AG10803 (cell line): ENCODE results near the gene DNAH11.

Experiments used
- DNase-seq: peaks from one replicate; pipeline ENCODE4 v3.0.0; 2010; ENCODE audit warnings: low read depth
- H3K4me3 ChIP-seq: 2 replicates; pipeline ENCODE4 v1.5.1; 2011; ENCODE audit warnings: mild to moderate bottlenecking, low read length, control low read depth
- TF ChIP-seq, protein P1 (sequence below): conservative IDR thresholded peaks from 2 replicates; pipeline ENCODE4 v1.5.1; 2011; ENCODE audit warnings: mild to moderate bottlenecking, low read length, control low read depth, inconsistent platforms

The DNAH11 gene

GRCh38 chr7:21707566-21707965 is 164.7 kb downstream of the DNAH11 start:
- TF ChIP-seq, protein P1, sequence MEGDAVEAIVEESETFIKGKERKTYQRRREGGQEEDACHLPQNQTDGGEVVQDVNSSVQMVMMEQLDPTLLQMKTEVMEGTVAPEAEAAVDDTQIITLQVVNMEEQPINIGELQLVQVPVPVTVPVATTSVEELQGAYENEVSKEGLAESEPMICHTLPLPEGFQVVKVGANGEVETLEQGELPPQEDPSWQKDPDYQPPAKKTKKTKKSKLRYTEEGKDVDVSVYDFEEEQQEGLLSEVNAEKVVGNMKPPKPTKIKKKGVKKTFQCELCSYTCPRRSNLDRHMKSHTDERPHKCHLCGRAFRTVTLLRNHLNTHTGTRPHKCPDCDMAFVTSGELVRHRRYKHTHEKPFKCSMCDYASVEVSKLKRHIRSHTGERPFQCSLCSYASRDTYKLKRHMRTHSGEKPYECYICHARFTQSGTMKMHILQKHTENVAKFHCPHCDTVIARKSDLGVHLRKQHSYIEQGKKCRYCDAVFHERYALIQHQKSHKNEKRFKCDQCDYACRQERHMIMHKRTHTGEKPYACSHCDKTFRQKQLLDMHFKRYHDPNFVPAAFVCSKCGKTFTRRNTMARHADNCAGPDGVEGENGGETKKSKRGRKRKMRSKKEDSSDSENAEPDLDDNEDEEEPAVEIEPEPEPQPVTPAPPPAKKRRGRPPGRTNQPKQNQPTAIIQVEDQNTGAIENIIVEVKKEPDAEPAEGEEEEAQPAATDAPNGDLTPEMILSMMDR: no peak
- no peak for DNase-seq
- no peak overlapping the region for H3K4me3 ChIP-seq

DNA sequence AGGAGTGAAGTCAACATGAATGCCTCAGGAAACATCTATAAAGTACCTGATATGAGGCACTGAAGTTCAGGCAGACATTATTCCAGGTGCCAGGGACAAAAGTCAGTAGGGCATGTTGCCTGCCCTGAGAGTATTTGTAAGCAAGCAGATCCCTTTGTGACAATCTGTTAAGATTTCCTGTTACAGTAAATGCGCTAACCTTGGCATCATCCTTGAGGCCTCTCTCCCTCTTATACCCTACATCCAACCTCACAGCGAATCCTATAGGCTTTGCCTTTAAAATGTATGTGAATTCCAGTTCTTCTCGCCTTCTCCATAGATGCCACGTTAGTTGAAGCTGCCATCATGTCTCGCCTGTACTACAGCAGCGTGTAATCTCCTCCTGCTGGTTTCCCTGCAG is 165.3 kb downstream of the DNAH11 start:
- DNase-seq: no peak
- TF ChIP-seq, protein P1: no peak
- H3K4me3 ChIP-seq: no peak overlapping the region

DNA sequence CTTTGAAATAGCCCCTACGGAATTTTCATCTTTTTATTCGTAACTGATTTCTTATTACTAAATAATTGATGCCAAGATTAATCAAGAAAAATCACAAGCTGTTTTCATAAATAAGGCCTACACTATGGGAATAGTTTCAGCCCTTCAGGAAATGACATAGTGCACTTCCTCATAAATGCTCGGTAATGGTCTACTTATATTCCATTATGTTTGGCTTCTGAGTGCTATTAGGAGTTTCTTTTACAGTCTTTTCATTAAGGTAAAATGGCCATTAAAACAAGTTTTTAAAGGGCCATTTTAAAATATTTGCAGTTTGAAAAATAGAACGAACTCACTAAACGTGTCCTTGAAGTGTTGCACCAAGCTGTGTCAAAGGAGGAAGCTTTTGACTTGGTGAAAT is 174.5 kb downstream of the DNAH11 start:
- TF ChIP-seq, protein P1: no peak
- H3K4me3 ChIP-seq: no peak overlapping the region
- DNase-seq: no peak

DNA sequence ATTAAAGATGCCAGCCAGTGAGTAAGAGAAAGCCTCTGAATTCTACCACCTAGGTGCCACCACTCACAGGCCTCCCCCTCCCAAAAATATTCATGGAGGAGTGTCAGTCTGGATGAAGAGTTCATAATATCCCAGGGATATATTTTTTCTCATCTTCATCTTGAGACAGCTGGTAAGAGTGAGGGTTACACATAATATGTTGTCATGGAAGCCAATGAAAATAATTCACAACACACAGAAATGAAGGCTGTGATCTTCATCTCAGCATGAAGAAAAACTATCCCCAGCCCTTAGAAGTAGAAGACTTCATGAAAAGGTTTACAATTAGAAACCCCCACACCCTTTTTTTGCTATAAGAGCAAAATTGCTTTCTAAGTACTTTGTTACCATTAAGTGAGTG is 175.6 kb downstream of the DNAH11 start:
- H3K4me3 ChIP-seq: no peak overlapping the region
- TF ChIP-seq, protein P1: no peak
- no peak for DNase-seq

GRCh38 chr7:21719846-21720245 is 177.0 kb downstream of the DNAH11 start:
- no peak for DNase-seq
- TF ChIP-seq, protein P1: no peak
- no peak overlapping the region for H3K4me3 ChIP-seq

DNA sequence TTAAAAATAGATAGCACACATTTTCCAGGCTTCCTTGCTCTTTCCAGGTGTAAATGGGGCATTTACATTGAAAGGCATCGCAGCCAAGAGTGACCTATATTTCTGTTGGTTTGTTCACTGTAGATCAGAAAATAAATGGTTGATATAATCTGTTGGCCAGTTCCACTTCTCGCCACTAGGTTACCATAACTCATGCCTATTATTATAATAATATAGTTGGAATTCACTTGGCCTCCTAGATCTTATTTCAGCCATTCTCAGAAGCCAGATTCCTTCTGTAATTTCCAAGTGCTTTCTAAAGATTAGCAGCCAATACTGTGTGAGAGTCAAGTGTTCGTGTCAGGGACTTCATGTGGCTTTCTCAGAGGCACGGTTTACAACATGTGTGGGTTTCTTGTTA is 179.5 kb downstream of the DNAH11 start:
- no peak for DNase-seq
- TF ChIP-seq, protein P1: no peak
- no peak overlapping the region for H3K4me3 ChIP-seq

GRCh38 chr7:21724562-21724961 is 181.7 kb downstream of the DNAH11 start:
- no peak overlapping the region for H3K4me3 ChIP-seq
- no peak for DNase-seq
- TF ChIP-seq, protein P1: no peak
